HEK293 (cell line): ENCODE data around the gene IL1R1.

Experiments used
- CTCF ChIA-PET: fragments of 350-600 bp; formaldehyde crosslinking; extraction: SDS; loops from one replicate; lab custom pipeline; 2021; ENCODE audit warnings: antibody characterized with exemption; lab: Yijun Ruan, JAX
- POLR2A ChIA-PET: fragments of 300-600 bp; formaldehyde crosslinking; extraction: SDS; loops from one replicate; lab custom pipeline; 2020; ENCODE audit warnings: antibody characterized with exemption, inconsistent platforms; lab: Yijun Ruan, JAX
- H3K27ac ChIP-seq: fragments of 200-500 bp; sonication (Bioruptor generic); 2 replicates; pipeline ENCODE4 v1.5.1; 2014; ENCODE audit warnings: low read depth, low read length, control low read depth, inconsistent platforms; ENCODE audit errors: extremely low read depth
- H3K36me3 ChIP-seq, 2 experiments: fragments of 200-500 bp in 1 of 2; sonication (Bioruptor generic) in 1 of 2; 1 replicate in 1 of 2; 2 replicates in 1 of 2; pipeline ENCODE4 v1.5.1; 2014 to 2017; ENCODE audit warnings: inconsistent platforms in 2 of 2, low read length in 2 of 2; ENCODE audit not compliant: control insufficient read depth in 2 of 2, insufficient read depth in 1 of 2
- H3K4me1 ChIP-seq: fragments of 200-500 bp; sonication (Bioruptor generic); 2 replicates; pipeline ENCODE4 v1.5.1; 2014; ENCODE audit warnings: mild to moderate bottlenecking, low read length, inconsistent platforms; ENCODE audit not compliant: control insufficient read depth, insufficient read depth
- H3K4me3 ChIP-seq: 2 replicates; pipeline ENCODE4 v1.5.1; 2011; ENCODE audit warnings: low read depth, mild to moderate bottlenecking, control low read depth, low read length, moderate library complexity
- H3K9me3 ChIP-seq: fragments of 200-500 bp; sonication (Bioruptor generic); 2 replicates; pipeline ENCODE4 v1.5.1; 2014; ENCODE audit warnings: low read depth, low read length, inconsistent platforms; ENCODE audit not compliant: control insufficient read depth, insufficient read depth
- GFI1B ChIP-seq: fragments of 450-650 bp; formaldehyde crosslinking; IDR thresholded peaks from 2 replicates; pipeline ENCODE4 v1.5.1; 2016; ENCODE audit warnings: missing biosample characterization, missing genetic modification characterization
- GLI4 ChIP-seq: fragments of 450-650 bp; formaldehyde crosslinking; IDR thresholded peaks from 2 replicates; pipeline ENCODE4 v1.5.1; 2016; ENCODE audit warnings: missing biosample characterization, missing genetic modification characterization
- MEIS1 ChIP-seq: sonication (generic); formaldehyde crosslinking; IDR thresholded peaks from 2 replicates; pipeline ENCODE4 v1.8.1; 2022; ENCODE audit warnings: missing genetic modification reagents, mild to moderate bottlenecking, borderline replicate concordance
- PRDM1 ChIP-seq: fragments of 450-650 bp; formaldehyde crosslinking; IDR thresholded peaks from 2 replicates; pipeline ENCODE4; 2016; ENCODE audit warnings: missing biosample characterization, missing genetic modification characterization
- RBAK ChIP-seq: fragments of 450-650 bp; formaldehyde crosslinking; IDR thresholded peaks from 2 replicates; pipeline ENCODE4 v1.5.1; 2016; ENCODE audit warnings: missing biosample characterization, missing genetic modification characterization
- YY1 ChIP-seq: fragments of 450-650 bp; formaldehyde crosslinking; IDR thresholded peaks from 2 replicates; pipeline ENCODE4 v1.5.1; 2018; ENCODE audit warnings: missing biosample characterization, missing genetic modification characterization
- ZBTB1 ChIP-seq: fragments of 450-650 bp; formaldehyde crosslinking; IDR thresholded peaks from 2 replicates; pipeline ENCODE4 v1.5.1; 2016; ENCODE audit warnings: missing biosample characterization, missing genetic modification characterization
- ZBTB20 ChIP-seq: fragments of 450-650 bp; formaldehyde crosslinking; IDR thresholded peaks from 2 replicates; pipeline ENCODE4 v1.5.1; 2016; ENCODE audit warnings: missing biosample characterization, missing genetic modification characterization
- ZNF10 ChIP-seq: fragments of 450-650 bp; formaldehyde crosslinking; IDR thresholded peaks from 2 replicates; pipeline ENCODE4 v1.5.1; 2017; ENCODE audit warnings: missing biosample characterization, missing genetic modification characterization
- ZNF114 ChIP-seq: fragments of 450-650 bp; formaldehyde crosslinking; IDR thresholded peaks from 2 replicates; pipeline ENCODE4 v1.5.0; 2017; ENCODE audit warnings: missing biosample characterization, missing genetic modification characterization
- ZNF169 ChIP-seq: fragments of 450-650 bp; formaldehyde crosslinking; IDR thresholded peaks from 2 replicates; pipeline ENCODE4 v1.5.1; 2016; ENCODE audit warnings: missing biosample characterization, missing genetic modification characterization
- ZNF175 ChIP-seq: fragments of 450-650 bp; formaldehyde crosslinking; IDR thresholded peaks from 2 replicates; pipeline ENCODE4 v1.5.1; 2016; ENCODE audit warnings: missing biosample characterization, missing genetic modification characterization
- ZNF366 ChIP-seq: fragments of 450-650 bp; formaldehyde crosslinking; conservative IDR thresholded peaks from 2 replicates; pipeline ENCODE4 v1.5.1; 2016; ENCODE audit warnings: missing biosample characterization, missing genetic modification characterization
- ZNF558 ChIP-seq: fragments of 450-650 bp; formaldehyde crosslinking; IDR thresholded peaks from 2 replicates; pipeline ENCODE4 v1.5.1; 2016; ENCODE audit warnings: missing biosample characterization, missing genetic modification characterization
- ZNF585B ChIP-seq: fragments of 450-650 bp; formaldehyde crosslinking; IDR thresholded peaks from 2 replicates; pipeline ENCODE4 v1.5.1; 2016; ENCODE audit warnings: missing biosample characterization, missing genetic modification characterization
- ZNF624 ChIP-seq: fragments of 450-650 bp; formaldehyde crosslinking; IDR thresholded peaks from 2 replicates; pipeline ENCODE4 v1.5.1; 2017; ENCODE audit warnings: missing biosample characterization, missing genetic modification characterization
- ZNF629 ChIP-seq: fragments of 450-650 bp; formaldehyde crosslinking; IDR thresholded peaks from 2 replicates; pipeline ENCODE4 v1.5.1; 2017; ENCODE audit warnings: missing biosample characterization, missing genetic modification characterization
- ZNF777 ChIP-seq: fragments of 450-650 bp; formaldehyde crosslinking; IDR thresholded peaks from 2 replicates; pipeline ENCODE4 v1.5.1; 2017; ENCODE audit warnings: missing biosample characterization, missing genetic modification characterization, borderline replicate concordance
- TF ChIP-seq, protein P1 (sequence below): fragments of 450-650 bp; formaldehyde crosslinking; IDR thresholded peaks from 2 replicates; pipeline ENCODE4 v1.5.1; 2017; ENCODE audit warnings: missing biosample characterization, missing genetic modification characterization
- TF ChIP-seq, protein P2 (sequence below): fragments of 450-650 bp; formaldehyde crosslinking; IDR thresholded peaks from 2 replicates; pipeline ENCODE4 v1.5.1; 2016; ENCODE audit warnings: missing biosample characterization, missing genetic modification characterization
- TF ChIP-seq, protein P3 (sequence below): fragments of 450-650 bp; formaldehyde crosslinking; conservative IDR thresholded peaks from 2 replicates; pipeline ENCODE4 v1.5.1; 2016; ENCODE audit warnings: low read depth, missing biosample characterization, missing genetic modification characterization

The IL1R1 gene

GRCh38 chr2:102187496-102188150 lies 45.1 kb downstream of the IL1R1 start:
- ChIA-PET POLR2A (no interaction called here), CTCF (interaction anchor here (1.0 kb wide), 1 partner anchor 167 kb away, joined by 3 read pairs; no protein-coding TSS in a partner anchor)
- H3K27ac ChIP-seq: no peak overlapping the region
- H3K36me3 ChIP-seq: no peaks in the 10 kb centered on the region
- H3K4me3 ChIP-seq: no peak overlapping the region
- H3K9me3 ChIP-seq: no peaks in the 10 kb centered on the region
- TF ChIP-seq PRDM1 (tag by site-specific recombination): no peak
- no peak for TF ChIP-seq ZBTB20
- no peaks in the 10 kb centered on the region for H3K4me1 ChIP-seq

DNA sequence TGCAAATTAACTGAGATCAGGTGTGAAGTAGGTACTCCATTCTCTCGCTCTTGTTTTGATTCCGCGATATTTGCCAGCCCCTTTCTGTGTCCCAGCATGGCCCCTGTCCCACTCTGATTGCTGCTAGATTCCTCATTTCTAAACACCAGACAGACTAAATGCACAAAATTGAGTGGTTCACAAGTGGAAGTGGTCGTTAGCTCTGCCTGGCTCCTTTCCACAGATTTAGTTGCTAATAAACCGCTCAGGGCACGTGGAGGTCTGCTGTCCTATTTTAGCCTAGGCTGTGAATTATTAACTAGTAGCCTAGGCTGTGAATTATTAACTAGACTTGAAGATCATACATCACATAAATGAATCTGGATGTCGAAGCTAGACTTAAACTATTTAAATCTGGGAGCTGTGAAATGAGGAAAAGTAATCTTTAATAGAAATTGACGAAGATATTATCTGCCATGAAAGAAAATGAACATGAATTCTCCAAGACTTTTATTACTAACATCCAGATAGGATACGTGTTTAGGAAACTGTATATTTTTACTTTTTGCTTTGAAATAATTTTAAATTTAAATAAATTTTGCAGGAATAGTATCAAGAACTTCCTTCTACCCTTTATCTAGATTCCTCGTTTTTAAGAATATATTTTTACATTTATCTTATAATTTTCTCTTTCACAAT lies 48.0 kb downstream of the IL1R1 start:
- H3K9me3 ChIP-seq: no peaks in the 10 kb centered on the region
- no peaks in the 10 kb centered on the region for H3K36me3 ChIP-seq
- CTCF ChIA-PET: no interaction called here
- POLR2A ChIA-PET: no interaction called here
- no peak overlapping the region for H3K4me3 ChIP-seq
- TF ChIP-seq ZNF629 (tag by site-specific recombination) (no peak), ZNF366 (tag by site-specific recombination) (no peak), ZBTB1 (tag by site-specific recombination) (no peak), GLI4 (tag by site-specific recombination) (no peak), ZNF558 (tag by site-specific recombination) (no peak), ZNF10 (tag by site-specific recombination) (no peak), ZNF175 (tag by site-specific recombination) (no peak), ZNF624 (tag by site-specific recombination) (no peak)
- H3K27ac ChIP-seq: no peak overlapping the region
- H3K4me1 ChIP-seq: no peaks in the 10 kb centered on the region

- Histone ChIP-seq H3K4me3 (no peak overlapping the region), H3K9me3 (no peaks in the 10 kb centered on the region), H3K27ac (no peak overlapping the region), H3K36me3 (no peaks in the 10 kb centered on the region), H3K4me1 (no peaks in the 10 kb centered on the region)
- TF ChIP-seq GFI1B (tag by site-specific recombination) (no peak), ZNF169 (tag by site-specific recombination) (no peak), ZNF777 (tag by site-specific recombination) (no peak), MEIS1 (no peak), YY1 (tag by site-specific recombination) (no peak), RBAK (tag by site-specific recombination) (no peak), ZNF114 (tag by site-specific recombination) (no peak), ZNF585B (no peak)
- TF ChIP-seq, protein P1, sequence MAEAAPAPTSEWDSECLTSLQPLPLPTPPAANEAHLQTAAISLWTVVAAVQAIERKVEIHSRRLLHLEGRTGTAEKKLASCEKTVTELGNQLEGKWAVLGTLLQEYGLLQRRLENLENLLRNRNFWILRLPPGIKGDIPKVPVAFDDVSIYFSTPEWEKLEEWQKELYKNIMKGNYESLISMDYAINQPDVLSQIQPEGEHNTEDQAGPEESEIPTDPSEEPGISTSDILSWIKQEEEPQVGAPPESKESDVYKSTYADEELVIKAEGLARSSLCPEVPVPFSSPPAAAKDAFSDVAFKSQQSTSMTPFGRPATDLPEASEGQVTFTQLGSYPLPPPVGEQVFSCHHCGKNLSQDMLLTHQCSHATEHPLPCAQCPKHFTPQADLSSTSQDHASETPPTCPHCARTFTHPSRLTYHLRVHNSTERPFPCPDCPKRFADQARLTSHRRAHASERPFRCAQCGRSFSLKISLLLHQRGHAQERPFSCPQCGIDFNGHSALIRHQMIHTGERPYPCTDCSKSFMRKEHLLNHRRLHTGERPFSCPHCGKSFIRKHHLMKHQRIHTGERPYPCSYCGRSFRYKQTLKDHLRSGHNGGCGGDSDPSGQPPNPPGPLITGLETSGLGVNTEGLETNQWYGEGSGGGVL: no peak
- TF ChIP-seq, protein P2, sequence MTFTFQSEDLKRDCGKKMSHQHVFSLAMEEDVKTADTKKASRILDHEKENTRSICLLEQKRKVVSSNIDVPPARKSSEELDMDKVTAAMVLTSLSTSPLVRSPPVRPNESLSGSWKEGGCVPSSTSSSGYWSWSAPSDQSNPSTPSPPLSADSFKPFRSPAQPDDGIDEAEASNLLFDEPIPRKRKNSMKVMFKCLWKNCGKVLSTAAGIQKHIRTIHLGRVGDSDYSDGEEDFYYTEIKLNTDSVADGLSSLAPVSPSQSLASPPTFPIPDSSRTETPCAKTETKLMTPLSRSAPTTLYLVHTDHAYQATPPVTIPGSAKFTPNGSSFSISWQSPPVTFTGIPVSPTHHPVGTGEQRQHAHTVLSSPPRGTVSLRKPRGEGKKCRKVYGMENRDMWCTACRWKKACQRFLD: no peak
- TF ChIP-seq, protein P3, sequence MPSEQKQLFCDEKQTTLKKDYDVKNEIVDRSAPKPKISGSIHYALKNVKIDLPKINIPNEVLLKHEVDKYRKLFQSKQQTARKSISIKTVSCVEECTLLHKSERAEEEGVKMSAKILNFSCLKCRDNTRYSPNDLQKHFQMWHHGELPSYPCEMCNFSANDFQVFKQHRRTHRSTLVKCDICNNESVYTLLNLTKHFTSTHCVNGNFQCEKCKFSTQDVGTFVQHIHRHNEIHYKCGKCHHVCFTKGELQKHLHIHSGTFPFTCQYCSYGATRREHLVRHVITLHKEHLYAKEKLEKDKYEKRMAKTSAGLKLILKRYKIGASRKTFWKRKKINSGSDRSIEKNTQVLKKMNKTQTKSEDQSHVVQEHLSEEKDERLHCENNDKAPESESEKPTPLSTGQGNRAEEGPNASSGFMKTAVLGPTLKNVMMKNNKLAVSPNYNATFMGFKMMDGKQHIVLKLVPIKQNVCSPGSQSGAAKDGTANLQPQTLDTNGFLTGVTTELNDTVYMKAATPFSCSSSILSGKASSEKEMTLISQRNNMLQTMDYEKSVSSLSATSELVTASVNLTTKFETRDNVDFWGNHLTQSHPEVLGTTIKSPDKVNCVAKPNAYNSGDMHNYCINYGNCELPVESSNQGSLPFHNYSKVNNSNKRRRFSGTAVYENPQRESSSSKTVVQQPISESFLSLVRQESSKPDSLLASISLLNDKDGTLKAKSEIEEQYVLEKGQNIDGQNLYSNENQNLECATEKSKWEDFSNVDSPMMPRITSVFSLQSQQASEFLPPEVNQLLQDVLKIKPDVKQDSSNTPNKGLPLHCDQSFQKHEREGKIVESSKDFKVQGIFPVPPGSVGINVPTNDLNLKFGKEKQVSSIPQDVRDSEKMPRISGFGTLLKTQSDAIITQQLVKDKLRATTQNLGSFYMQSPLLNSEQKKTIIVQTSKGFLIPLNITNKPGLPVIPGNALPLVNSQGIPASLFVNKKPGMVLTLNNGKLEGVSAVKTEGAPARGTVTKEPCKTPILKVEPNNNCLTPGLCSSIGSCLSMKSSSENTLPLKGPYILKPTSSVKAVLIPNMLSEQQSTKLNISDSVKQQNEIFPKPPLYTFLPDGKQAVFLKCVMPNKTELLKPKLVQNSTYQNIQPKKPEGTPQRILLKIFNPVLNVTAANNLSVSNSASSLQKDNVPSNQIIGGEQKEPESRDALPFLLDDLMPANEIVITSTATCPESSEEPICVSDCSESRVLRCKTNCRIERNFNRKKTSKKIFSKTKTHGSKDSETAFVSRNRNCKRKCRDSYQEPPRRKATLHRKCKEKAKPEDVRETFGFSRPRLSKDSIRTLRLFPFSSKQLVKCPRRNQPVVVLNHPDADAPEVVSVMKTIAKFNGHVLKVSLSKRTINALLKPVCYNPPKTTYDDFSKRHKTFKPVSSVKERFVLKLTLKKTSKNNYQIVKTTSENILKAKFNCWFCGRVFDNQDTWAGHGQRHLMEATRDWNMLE: no peak
- CTCF ChIA-PET: no interaction called here
- POLR2A ChIA-PET: no interaction called here
Observed at GRCh38 chr2:102191501-102191900, 49.0 kb downstream of the IL1R1 start.
